K562 (cell line): ENCODE results near the gene EWSR1.

ENCODE experiments used
- E2F3 ChIP-seq: fragments of 250-450 bp; sonication (Bioruptor Pico); IDR thresholded peaks from 2 replicates; pipeline ENCODE4 v1.4.0; 2020; ENCODE audit warnings: mild to moderate bottlenecking
- KAT8 ChIP-seq: fragments of 450-650 bp; IDR thresholded peaks from 2 replicates; pipeline ENCODE4 v1.6.1; 2016; ENCODE audit warnings: low read depth, mild to moderate bottlenecking
- NFIC ChIP-seq: fragments of 450-650 bp; IDR thresholded peaks from 2 replicates; pipeline ENCODE4 v1.6.1; 2017; ENCODE audit warnings: mild to moderate bottlenecking, inconsistent platforms
- NR2F6 ChIP-seq: fragments of 450-650 bp; formaldehyde crosslinking; IDR thresholded peaks from 2 replicates; pipeline ENCODE4 v1.4.0; 2020; ENCODE audit warnings: mild to moderate bottlenecking
- TF ChIP-seq, protein P1 (sequence below), 3 experiments: IDR thresholded peaks in 2 of 3; conservative IDR thresholded peaks in 1 of 3; 2 replicates each; pipeline ENCODE4 v1.5.1; 2011 to 2012; ENCODE audit warnings: low read length in 3 of 3, mild to moderate bottlenecking in 3 of 3, control low read depth in 2 of 3, improper control_type of control experiment in 1 of 3, inconsistent platforms in 1 of 3, low read depth in 1 of 3, mixed read lengths in 1 of 3, moderate library complexity in 1 of 3; ENCODE audit not compliant: insufficient read depth in 2 of 3

DNA sequence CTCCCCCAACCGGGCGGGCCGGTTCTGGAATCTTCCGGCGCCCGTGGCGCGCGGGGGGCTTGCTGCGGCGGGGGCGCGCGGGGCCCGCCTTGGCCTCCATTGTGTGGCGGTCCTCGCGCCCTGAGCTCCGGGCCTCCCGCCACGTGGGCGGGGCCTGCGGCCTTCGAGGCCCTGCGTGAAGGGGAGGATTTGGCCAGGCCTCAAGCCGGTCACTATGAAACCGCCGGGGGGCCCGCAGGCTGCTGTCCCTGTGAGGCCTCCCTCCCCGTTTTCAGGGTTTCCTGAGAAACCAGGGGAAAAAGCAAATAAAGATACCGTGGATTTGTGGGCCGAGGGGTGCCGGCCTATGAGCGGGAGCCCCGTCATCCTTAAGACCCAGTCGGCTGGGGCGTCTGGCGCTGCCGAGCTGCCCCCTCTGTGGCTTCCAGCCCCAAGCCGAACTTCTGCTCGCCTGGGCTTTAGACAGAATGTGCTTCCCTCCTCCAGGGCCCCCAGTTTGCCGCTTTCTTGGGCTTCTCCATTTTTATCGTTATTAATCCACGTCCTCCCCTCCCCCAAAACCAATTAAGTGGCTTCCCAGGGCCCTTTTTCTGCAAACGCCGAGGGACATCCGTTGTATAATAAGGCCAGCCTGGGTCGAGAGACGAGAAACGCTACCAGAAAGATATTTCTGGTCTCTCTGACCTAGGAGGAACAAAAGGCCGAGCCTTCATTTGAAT lies 602 bp downstream of the EWSR1 start:
- TF ChIP-seq NFIC (no peak), KAT8 (no peak), NR2F6 (CRISPR knock-in tag) (no peak), E2F3 (peak; percentile 85)
- TF ChIP-seq, protein P1, sequence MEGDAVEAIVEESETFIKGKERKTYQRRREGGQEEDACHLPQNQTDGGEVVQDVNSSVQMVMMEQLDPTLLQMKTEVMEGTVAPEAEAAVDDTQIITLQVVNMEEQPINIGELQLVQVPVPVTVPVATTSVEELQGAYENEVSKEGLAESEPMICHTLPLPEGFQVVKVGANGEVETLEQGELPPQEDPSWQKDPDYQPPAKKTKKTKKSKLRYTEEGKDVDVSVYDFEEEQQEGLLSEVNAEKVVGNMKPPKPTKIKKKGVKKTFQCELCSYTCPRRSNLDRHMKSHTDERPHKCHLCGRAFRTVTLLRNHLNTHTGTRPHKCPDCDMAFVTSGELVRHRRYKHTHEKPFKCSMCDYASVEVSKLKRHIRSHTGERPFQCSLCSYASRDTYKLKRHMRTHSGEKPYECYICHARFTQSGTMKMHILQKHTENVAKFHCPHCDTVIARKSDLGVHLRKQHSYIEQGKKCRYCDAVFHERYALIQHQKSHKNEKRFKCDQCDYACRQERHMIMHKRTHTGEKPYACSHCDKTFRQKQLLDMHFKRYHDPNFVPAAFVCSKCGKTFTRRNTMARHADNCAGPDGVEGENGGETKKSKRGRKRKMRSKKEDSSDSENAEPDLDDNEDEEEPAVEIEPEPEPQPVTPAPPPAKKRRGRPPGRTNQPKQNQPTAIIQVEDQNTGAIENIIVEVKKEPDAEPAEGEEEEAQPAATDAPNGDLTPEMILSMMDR (IDR thresholded peaks at IDR 0.05 in 2 of 3, conservative IDR thresholded peaks at IDR 0.05 in 1 of 3; ENCODE audit: insufficient read depth in 2 of 3, low read depth in 1 of 3, low read length in 3 of 3) = no peak
